ENCODE measurements around the gene SGIP1. TPM values are rescaled to one million over a fixed set of nuclear protein-coding genes. Genes with fewer than 3 reads are reported as not detected.

Gene SGIP1
- total RNA-seq, 1 experiment from 2014 or later: not detected

DNA sequence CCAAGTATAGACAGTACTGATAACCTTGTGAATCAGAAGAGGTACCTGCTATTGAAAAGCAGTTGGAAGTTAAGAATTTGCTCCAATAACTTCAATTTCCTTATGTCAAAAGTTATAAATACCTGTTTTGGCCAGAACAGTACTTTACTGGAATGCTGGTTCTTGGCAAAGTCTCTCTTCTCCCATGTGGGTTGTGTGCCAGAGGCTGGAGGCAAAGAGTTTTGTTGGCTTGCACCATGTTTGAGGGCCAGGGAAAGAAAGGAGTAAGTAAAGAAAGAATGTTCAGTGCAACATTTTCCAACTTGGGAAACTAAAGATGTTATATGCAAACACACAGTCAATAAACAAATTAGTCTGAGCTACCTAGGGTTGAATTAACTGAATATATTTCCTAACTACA is 151.3 kb downstream of the SGIP1 start:
- Histone ChIP-seq H3F3A (ENCODE audit: low read length, unreplicated experiment) (no peaks in the 10 kb centered on the region), H3K9me2 (replicated peaks; ENCODE audit: low read length) (no peaks in the 10 kb centered on the region), H3K9ac (ENCODE audit: low read length) (no peak overlapping the region), H3K9me3 (ENCODE audit: low read length) (no peaks in the 10 kb centered on the region), H3K4me3 (ENCODE audit: low read length) (no peak overlapping the region), H3K27me3 (ENCODE audit: low read length) (peaks cover 74% of the 10 kb centered on the region), H4K20me1 (ENCODE audit: low read length) (no peaks in the 10 kb centered on the region), H3K4me1 (ENCODE audit: insufficient read depth, low read length) (no peaks in the 10 kb centered on the region), H3K4me2 (ENCODE audit: low read length) (no peak overlapping the region), H3K27ac (ENCODE audit: low read length) (no peak overlapping the region), H2AFZ (ENCODE audit: low read length) (no peak overlapping the region), H3K36me3 (ENCODE audit: low read depth, low read length) (no peaks in the 10 kb centered on the region), H3K79me2 (ENCODE audit: low read length) (no peaks in the 10 kb centered on the region)
- BruUV-seq (replicated peaks): no TSS peak
- CTCF ChIA-PET: no interaction called here
- intact Hi-C loops (cut with micrococcal nuclease): no loop called here
- POLR2A ChIA-PET (ENCODE audit: unreplicated experiment): no interaction called here
- DNase-seq (no peak), ATAC-seq (no peak)
- no peak for TF ChIP-seq EZH2 (IDR thresholded peaks at IDR 0.05; ENCODE audit: low read length, unreplicated experiment)
- TF ChIP-seq, protein P1, sequence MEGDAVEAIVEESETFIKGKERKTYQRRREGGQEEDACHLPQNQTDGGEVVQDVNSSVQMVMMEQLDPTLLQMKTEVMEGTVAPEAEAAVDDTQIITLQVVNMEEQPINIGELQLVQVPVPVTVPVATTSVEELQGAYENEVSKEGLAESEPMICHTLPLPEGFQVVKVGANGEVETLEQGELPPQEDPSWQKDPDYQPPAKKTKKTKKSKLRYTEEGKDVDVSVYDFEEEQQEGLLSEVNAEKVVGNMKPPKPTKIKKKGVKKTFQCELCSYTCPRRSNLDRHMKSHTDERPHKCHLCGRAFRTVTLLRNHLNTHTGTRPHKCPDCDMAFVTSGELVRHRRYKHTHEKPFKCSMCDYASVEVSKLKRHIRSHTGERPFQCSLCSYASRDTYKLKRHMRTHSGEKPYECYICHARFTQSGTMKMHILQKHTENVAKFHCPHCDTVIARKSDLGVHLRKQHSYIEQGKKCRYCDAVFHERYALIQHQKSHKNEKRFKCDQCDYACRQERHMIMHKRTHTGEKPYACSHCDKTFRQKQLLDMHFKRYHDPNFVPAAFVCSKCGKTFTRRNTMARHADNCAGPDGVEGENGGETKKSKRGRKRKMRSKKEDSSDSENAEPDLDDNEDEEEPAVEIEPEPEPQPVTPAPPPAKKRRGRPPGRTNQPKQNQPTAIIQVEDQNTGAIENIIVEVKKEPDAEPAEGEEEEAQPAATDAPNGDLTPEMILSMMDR (conservative IDR thresholded peaks at IDR 0.05; ENCODE audit: low read depth, low read length): no peak
- TF ChIP-seq EZH2phosphoT487 (IDR thresholded peaks at IDR 0.05; ENCODE audit: borderline replicate concordance, low read length): no peak

- ChIA-PET CTCF (no interaction called here), POLR2A (ENCODE audit: unreplicated experiment) (no interaction called here)
- ATAC-seq (no peak), DNase-seq (no peak)
- no peak overlapping the region for H3K9ac ChIP-seq (ENCODE audit: low read length)
- no peaks in the 10 kb centered on the region for H3K9me3 ChIP-seq (ENCODE audit: low read length)
- no peaks in the 10 kb centered on the region for H3F3A ChIP-seq (ENCODE audit: low read length, unreplicated experiment)
- peaks cover 74% of the 10 kb centered on the region for H3K27me3 ChIP-seq (ENCODE audit: low read length)
- no TSS peak for BruUV-seq (replicated peaks)
- TF ChIP-seq, protein P1 (conservative IDR thresholded peaks at IDR 0.05; ENCODE audit: low read depth, low read length): no peak
- TF ChIP-seq EZH2phosphoT487 (IDR thresholded peaks at IDR 0.05; ENCODE audit: borderline replicate concordance, low read length) (no peak), EZH2 (IDR thresholded peaks at IDR 0.05; ENCODE audit: low read length, unreplicated experiment) (no peak)
- H2AFZ ChIP-seq (ENCODE audit: low read length): no peak overlapping the region
- no peaks in the 10 kb centered on the region for H3K9me2 ChIP-seq (replicated peaks; ENCODE audit: low read length)
- H3K36me3 ChIP-seq (ENCODE audit: low read depth, low read length): no peaks in the 10 kb centered on the region
- no peak overlapping the region for H3K27ac ChIP-seq (ENCODE audit: low read length)
- intact Hi-C loops (cut with micrococcal nuclease): no loop called here
- no peaks in the 10 kb centered on the region for H3K4me1 ChIP-seq (ENCODE audit: insufficient read depth, low read length)
- no peaks in the 10 kb centered on the region for H3K79me2 ChIP-seq (ENCODE audit: low read length)
- H3K4me2 ChIP-seq (ENCODE audit: low read length): no peak overlapping the region
- H4K20me1 ChIP-seq (ENCODE audit: low read length): no peaks in the 10 kb centered on the region
- H3K4me3 ChIP-seq (ENCODE audit: low read length): no peak overlapping the region
Observed at GRCh38 chr1:66685670-66686069, 151.7 kb downstream of the SGIP1 start.

DNA sequence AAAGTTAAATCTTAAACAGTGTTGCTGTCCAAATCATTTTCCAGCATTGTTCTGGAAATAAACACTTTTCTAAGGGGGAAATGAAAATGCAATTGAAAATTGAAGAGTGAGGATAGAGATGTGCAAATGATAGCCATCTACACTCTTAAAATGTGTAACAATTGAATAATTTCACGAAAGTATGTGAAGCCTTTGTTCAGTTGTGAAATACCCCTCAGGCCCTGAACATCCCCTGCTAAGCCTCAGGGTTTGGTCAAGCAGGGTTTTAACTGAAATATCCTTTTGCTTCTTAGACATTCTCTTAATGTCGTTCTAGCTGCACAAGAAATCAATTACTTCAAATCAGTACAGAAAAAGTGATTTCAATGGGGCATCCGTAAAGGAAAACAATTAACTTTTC is 152.5 kb downstream of the SGIP1 start:
- Histone ChIP-seq H3K27ac (ENCODE audit: low read length) (no peak overlapping the region), H3K27me3 (ENCODE audit: low read length) (peaks cover 82% of the 10 kb centered on the region), H3K4me2 (ENCODE audit: low read length) (no peak overlapping the region), H2AFZ (ENCODE audit: low read length) (no peak overlapping the region), H3K9me2 (replicated peaks; ENCODE audit: low read length) (no peaks in the 10 kb centered on the region), H3F3A (ENCODE audit: low read length, unreplicated experiment) (no peaks in the 10 kb centered on the region), H3K9ac (ENCODE audit: low read length) (no peak overlapping the region), H3K36me3 (ENCODE audit: low read depth, low read length) (no peaks in the 10 kb centered on the region), H3K79me2 (ENCODE audit: low read length) (no peaks in the 10 kb centered on the region), H3K4me1 (ENCODE audit: insufficient read depth, low read length) (no peaks in the 10 kb centered on the region), H3K4me3 (ENCODE audit: low read length) (no peak overlapping the region), H3K9me3 (ENCODE audit: low read length) (no peaks in the 10 kb centered on the region), H4K20me1 (ENCODE audit: low read length) (no peaks in the 10 kb centered on the region)
- no peak for TF ChIP-seq EZH2 (IDR thresholded peaks at IDR 0.05; ENCODE audit: low read length, unreplicated experiment)
- TF ChIP-seq, protein P1 (conservative IDR thresholded peaks at IDR 0.05; ENCODE audit: low read depth, low read length): no peak
- no peak for TF ChIP-seq EZH2phosphoT487 (IDR thresholded peaks at IDR 0.05; ENCODE audit: borderline replicate concordance, low read length)
- DNase-seq (no peak), ATAC-seq (no peak)
- intact Hi-C loops (cut with micrococcal nuclease): no loop called here
- POLR2A ChIA-PET (ENCODE audit: unreplicated experiment): no interaction called here
- BruUV-seq (replicated peaks): no TSS peak
- CTCF ChIA-PET: no interaction called here

Data from PC-3 (cell line).